ENCODE results near the gene CAPZA2. TPM values are rescaled to one million over a fixed set of nuclear protein-coding genes. Genes with fewer than 3 reads are reported as not detected.

Gene CAPZA2
- total and polyA plus RNA-seq, 2 experiments from 2014 or later: 49.1 to 106 TPM

DNA sequence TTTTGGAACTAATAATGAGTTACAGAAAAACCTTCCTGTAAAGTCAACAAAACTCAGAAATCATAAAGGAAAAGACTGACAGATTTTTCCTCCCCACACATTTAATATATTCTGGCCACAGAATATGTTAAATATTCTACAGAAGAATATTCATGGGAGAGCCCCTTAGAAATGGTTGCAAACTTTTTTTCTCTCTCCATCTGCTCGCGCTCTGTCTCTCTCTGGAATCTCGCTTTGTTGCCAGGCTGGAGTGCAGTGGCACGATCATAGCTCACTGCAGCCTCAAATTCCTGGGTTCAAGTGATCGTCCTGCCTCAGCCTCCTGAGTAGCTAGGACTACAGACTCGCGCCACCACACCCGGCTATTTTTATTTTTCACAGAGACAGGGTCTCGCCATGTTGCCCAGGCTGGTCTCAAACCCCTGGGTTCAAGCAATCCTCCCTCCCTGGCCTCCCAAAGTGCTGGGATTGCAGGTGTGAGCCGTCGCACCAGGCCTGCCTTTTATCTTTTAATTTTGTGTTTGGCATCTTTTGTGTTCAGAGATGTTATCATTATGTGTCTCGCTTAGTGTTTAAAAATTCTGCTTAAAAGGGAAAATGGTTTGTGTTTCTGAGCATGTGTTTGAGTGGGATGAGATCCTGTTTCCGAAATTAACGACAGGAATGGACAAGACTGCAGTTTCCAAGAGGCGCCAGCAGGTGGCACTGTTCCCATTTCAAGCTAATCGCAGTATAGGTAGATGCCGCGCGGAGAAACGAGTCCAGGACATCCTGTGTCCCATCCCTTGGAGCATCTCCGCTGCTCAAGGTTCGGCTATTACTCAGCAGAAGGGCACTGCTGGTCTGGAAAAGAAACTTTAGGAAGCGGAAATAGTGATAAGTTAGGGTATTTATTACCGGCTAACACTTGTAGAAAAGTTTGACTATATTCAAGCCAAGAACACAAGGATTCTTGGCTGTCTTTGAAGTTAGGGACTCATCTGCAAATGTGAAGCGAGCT is 67.8 kb downstream of the CAPZA2 start (continued):
- TF ChIP-seq REST (IDR thresholded peaks at IDR 0.05; ENCODE audit: unreplicated experiment): no peak
- TF ChIP-seq ZNF331 (CRISPR knock-in tag; IDR thresholded peaks at IDR 0.05; ENCODE audit: low read depth): no peak

- Histone ChIP-seq H3K36me3 (ENCODE audit: insufficient read depth) (no peaks in the 10 kb centered on the region), H3F3A (replicated peaks; ENCODE audit: low read depth) (0 out of 2 replicates have a peak, but pooled peaks cover 4% of the 10 kb centered on the region), H3K4me1 (ENCODE audit: insufficient read depth) (peaks cover 8% of the 10 kb centered on the region), H3K79me2 (replicated peaks; ENCODE audit: insufficient read depth) (no peaks in the 10 kb centered on the region), H4K20me1 (replicated peaks; ENCODE audit: insufficient read depth) (no peaks in the 10 kb centered on the region), H2AFZ (no peak overlapping the region), H3K4me2 (no peak overlapping the region), H3K27me3 (ENCODE audit: insufficient read depth) (no peaks in the 10 kb centered on the region), H3K27ac (ENCODE audit: low read depth) (no peak overlapping the region), H3K9me2 (ENCODE audit: insufficient read depth) (no peaks in the 10 kb centered on the region), H3K4me3 (no peak overlapping the region)
- Mint-ChIP-seq H3K27ac (no peak overlapping the region), H3K4me1 (peaks cover 9% of the 10 kb centered on the region), H3K27me3 (ENCODE audit: insufficient read depth, low read depth, poor library complexity) (peaks cover 2% of the 10 kb centered on the region), H3K9me3 (no peaks in the 10 kb centered on the region; the same call in 2 of the 3 replicates), H3K36me3 (ENCODE audit: low read depth) (no peaks in the 10 kb centered on the region), H3K4me3 (no peak overlapping the region)
- DNase-seq (ENCODE audit: low spot score) (no peak), ATAC-seq (no peak)
- no peak for TF ChIP-seq NANOG (IDR thresholded peaks at IDR 0.05; ENCODE audit: borderline replicate concordance)
- no peak for TF ChIP-seq EZH2 (IDR thresholded peaks at IDR 0.05; ENCODE audit: low read depth, unreplicated experiment)
- TF ChIP-seq ZNF462 (CRISPR knock-in tag; IDR thresholded peaks at IDR 0.05): no peak
- TF ChIP-seq CREB1 (CRISPR knock-in tag; IDR thresholded peaks at IDR 0.05; ENCODE audit: low read depth): no peak
- TF ChIP-seq POLR2AphosphoS5 (IDR thresholded peaks at IDR 0.05; ENCODE audit: low read depth): no peak
These were observed 70.2 kb downstream of the CAPZA2 start for GRCh38 chr7:116932566-116932965.

Measured in GM23338 (cell line).